Activated T-cell treated with anti-CD3 and anti-CD28 coated beads, Interleukin-2, amount 50 U/mL, for 48 hours (primary cell): ENCODE data around the gene POGLUT2.
A peak's percentile ranks its signal among the peaks of the same experiment; 100 is the strongest.

Experiments
- DNase-seq, 2 experiments: peaks; one replicate each; pipeline ENCODE4 v3.0.0-alpha.2; 2020

The POGLUT2 gene

GRCh38 chr13:102798581-102799425 is at the start of gene POGLUT2, which contains the start of gene BIVM:
TSS of gene POGLUT2 (minus strand) at chr13:102798976. CDS start at chr13:102798670, 306 bp downstream.
TSS of gene BIVM (plus strand) at chr13:102799119. CDS start at chr13:102807268, 8,149 bp downstream.
- DNase-seq: peak; percentile 87 to 90

- no peak for DNase-seq
Measured at GRCh38 chr13:102847272-102848234, 48.8 kb upstream of the POGLUT2 start.

- peak; percentile 37 to 58 for DNase-seq
Measured at GRCh38 chr13:102846261-102847015, 47.7 kb upstream of the POGLUT2 start.

GRCh38 chr13:102845630-102846260 is 47.0 kb upstream of the POGLUT2 start, which contains the start of gene ERCC5:
TSS of gene ERCC5 (plus strand) at chr13:102846032. CDS start at chr13:102846267, 235 bp downstream.
- peak; percentile 97 for DNase-seq

GRCh38 chr13:102845289-102845629 is 46.5 kb upstream of the POGLUT2 start:
- no peak for DNase-seq

- no peak for DNase-seq
Measured at GRCh38 chr13:102839462-102839861, 40.7 kb upstream of the POGLUT2 start.

- no peak for DNase-seq
Measured at GRCh38 chr13:102838982-102839381, 40.2 kb upstream of the POGLUT2 start.

- DNase-seq: no peak
Measured at GRCh38 chr13:102838273-102838672, 39.5 kb upstream of the POGLUT2 start.

- DNase-seq: no peak
Measured at GRCh38 chr13:102836471-102836870, 37.7 kb upstream of the POGLUT2 start.

- no peak for DNase-seq
Measured at GRCh38 chr13:102830646-102831045, 31.9 kb upstream of the POGLUT2 start.

GRCh38 chr13:102825921-102826706 is 27.3 kb upstream of the POGLUT2 start:
- no peak for DNase-seq

- no peak for DNase-seq
Measured at GRCh38 chr13:102825400-102825799, 26.6 kb upstream of the POGLUT2 start.

GRCh38 chr13:102817907-102818306 is 19.1 kb upstream of the POGLUT2 start:
- no peak for DNase-seq

- DNase-seq: no peak
Measured at GRCh38 chr13:102817241-102817640, 18.5 kb upstream of the POGLUT2 start.

GRCh38 chr13:102816708-102817107 is 17.9 kb upstream of the POGLUT2 start:
- DNase-seq: no peak

GRCh38 chr13:102815788-102816187 is 17.0 kb upstream of the POGLUT2 start:
- DNase-seq: no peak

GRCh38 chr13:102814793-102815192 is 16.0 kb upstream of the POGLUT2 start:
- DNase-seq: no peak

GRCh38 chr13:102814025-102814607 is 15.3 kb upstream of the POGLUT2 start:
- DNase-seq: no peak

- DNase-seq: no peak
Measured at GRCh38 chr13:102812611-102813287, 14.0 kb upstream of the POGLUT2 start.

- no peak for DNase-seq
Measured at GRCh38 chr13:102807699-102808098, 8.9 kb upstream of the POGLUT2 start.
